Activated naive CD4-positive, alpha-beta T cell treated with anti-CD3 and anti-CD28 coated beads, Interleukin-2, amount 10 ng/mL, durations not matched to agents 7 days and 5 days (primary cell): ENCODE results near the gene TPGS1.

Experiments
- CTCF ChIA-PET: fragments of 350-600 bp; sonication (Branson Sonifier 250); formaldehyde crosslinking; loops from one replicate; lab custom pipeline; 2021; ENCODE audit warnings: antibody characterized with exemption; lab: Charles Lee
- DNase-seq: peaks from one replicate; pipeline ENCODE4 v3.0.0-alpha.2; 2020
- H3K27ac Mint-ChIP-seq: one replicate; pipeline ENCODE4 v1.8.0; 2021; ENCODE audit warnings: mild to moderate bottlenecking, moderate library complexity, mixed read lengths
- H3K27me3 Mint-ChIP-seq: one replicate; pipeline ENCODE4 v1.8.0; 2021; ENCODE audit warnings: mild to moderate bottlenecking, mixed read lengths
- H3K36me3 Mint-ChIP-seq: one replicate; pipeline ENCODE4 v1.8.0; 2021; ENCODE audit warnings: mixed read lengths
- H3K4me1 Mint-ChIP-seq: one replicate; pipeline ENCODE4 v1.8.0; 2021; ENCODE audit warnings: mixed read lengths
- H3K4me3 Mint-ChIP-seq: one replicate; pipeline ENCODE4 v1.8.0; 2021; ENCODE audit warnings: mild to moderate bottlenecking, moderate library complexity, mixed read lengths
- H3K9me3 Mint-ChIP-seq: one replicate; pipeline ENCODE4 v1.8.0; 2021; ENCODE audit warnings: mixed read lengths

The TPGS1 gene

GRCh38 chr19:496986-497385, 10.3 kb upstream of the TPGS1 start:
- H3K9me3 Mint-ChIP-seq, result peaks cover 7% of the 10 kb centered on the region
- DNase-seq, result no peak
- CTCF ChIA-PET, result no interaction called here
- peaks cover 67% of the 10 kb centered on the region for H3K27me3 Mint-ChIP-seq
- peaks cover 9% of the 10 kb centered on the region for H3K4me1 Mint-ChIP-seq
- H3K36me3 Mint-ChIP-seq, result no peaks in the 10 kb centered on the region
- H3K4me3 Mint-ChIP-seq, result no peak overlapping the region
- no peak overlapping the region for H3K27ac Mint-ChIP-seq

GRCh38 chr19:497491-497868, 9.8 kb upstream of the TPGS1 start:
- Mint-ChIP-seq H3K27ac (no peak overlapping the region), H3K9me3 (peaks cover 8% of the 10 kb centered on the region), H3K4me1 (peaks cover 11% of the 10 kb centered on the region), H3K27me3 (peaks cover 68% of the 10 kb centered on the region), H3K4me3 (no peak overlapping the region), H3K36me3 (no peaks in the 10 kb centered on the region)
- CTCF ChIA-PET, result interaction anchor here (0.6 kb wide), 1 partner anchor 214 kb away, joined by 3 read pairs; no protein-coding TSS in a partner anchor
- no peak for DNase-seq

DNA sequence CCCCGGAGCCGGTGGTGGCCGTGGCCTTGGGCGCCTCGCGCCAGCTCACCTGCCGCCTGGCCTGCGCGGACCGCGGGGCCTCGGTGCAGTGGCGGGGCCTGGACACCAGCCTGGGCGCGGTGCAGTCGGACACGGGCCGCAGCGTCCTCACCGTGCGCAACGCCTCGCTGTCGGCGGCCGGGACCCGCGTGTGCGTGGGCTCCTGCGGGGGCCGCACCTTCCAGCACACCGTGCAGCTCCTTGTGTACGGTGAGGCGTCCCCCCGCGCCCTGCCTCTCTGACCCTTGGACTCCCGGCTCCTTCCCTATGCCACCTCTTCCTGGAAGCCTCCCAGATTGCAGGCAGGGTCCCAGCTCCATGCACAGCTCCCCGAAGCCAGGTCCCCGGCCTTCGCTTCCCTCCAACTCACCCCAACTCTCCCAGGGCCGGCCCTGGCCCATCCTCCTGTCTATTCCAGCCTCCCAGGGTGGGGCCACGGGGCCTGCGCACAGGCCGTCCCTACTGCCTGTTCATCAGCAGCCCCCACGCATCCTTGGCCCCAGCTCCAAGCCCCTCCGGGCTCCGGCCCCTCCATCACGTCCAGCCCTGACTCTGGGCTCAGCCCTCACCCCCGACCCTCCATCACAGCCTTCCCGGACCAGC, 9.3 kb upstream of the TPGS1 start:
- CTCF ChIA-PET, result interaction anchor here (0.6 kb wide), 1 partner anchor 214 kb away, joined by 3 read pairs; no protein-coding TSS in a partner anchor
- Mint-ChIP-seq H3K4me3 (no peak overlapping the region), H3K27me3 (peaks cover 68% of the 10 kb centered on the region), H3K27ac (no peak overlapping the region), H3K9me3 (peaks cover 8% of the 10 kb centered on the region), H3K36me3 (no peaks in the 10 kb centered on the region), H3K4me1 (peaks cover 16% of the 10 kb centered on the region)
- no peak for DNase-seq

DNA sequence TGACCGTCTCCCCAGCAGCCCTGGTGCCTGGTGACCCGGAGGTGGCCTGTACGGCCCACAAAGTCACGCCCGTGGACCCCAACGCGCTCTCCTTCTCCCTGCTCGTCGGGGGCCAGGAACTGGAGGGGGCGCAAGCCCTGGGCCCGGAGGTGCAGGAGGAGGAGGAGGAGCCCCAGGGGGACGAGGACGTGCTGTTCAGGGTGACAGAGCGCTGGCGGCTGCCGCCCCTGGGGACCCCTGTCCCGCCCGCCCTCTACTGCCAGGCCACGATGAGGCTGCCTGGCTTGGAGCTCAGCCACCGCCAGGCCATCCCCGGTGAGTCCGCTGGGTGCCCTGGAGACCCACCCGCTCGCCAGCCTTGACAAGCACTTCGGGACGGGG, 8.8 kb upstream of the TPGS1 start:
- peaks cover 7% of the 10 kb centered on the region for H3K9me3 Mint-ChIP-seq
- H3K36me3 Mint-ChIP-seq, result no peaks in the 10 kb centered on the region
- no peak for DNase-seq
- H3K4me1 Mint-ChIP-seq, result peaks cover 17% of the 10 kb centered on the region
- CTCF ChIA-PET, result no interaction called here
- H3K27ac Mint-ChIP-seq, result no peak overlapping the region
- H3K4me3 Mint-ChIP-seq, result no peak overlapping the region
- H3K27me3 Mint-ChIP-seq, result peaks cover 68% of the 10 kb centered on the region

DNA sequence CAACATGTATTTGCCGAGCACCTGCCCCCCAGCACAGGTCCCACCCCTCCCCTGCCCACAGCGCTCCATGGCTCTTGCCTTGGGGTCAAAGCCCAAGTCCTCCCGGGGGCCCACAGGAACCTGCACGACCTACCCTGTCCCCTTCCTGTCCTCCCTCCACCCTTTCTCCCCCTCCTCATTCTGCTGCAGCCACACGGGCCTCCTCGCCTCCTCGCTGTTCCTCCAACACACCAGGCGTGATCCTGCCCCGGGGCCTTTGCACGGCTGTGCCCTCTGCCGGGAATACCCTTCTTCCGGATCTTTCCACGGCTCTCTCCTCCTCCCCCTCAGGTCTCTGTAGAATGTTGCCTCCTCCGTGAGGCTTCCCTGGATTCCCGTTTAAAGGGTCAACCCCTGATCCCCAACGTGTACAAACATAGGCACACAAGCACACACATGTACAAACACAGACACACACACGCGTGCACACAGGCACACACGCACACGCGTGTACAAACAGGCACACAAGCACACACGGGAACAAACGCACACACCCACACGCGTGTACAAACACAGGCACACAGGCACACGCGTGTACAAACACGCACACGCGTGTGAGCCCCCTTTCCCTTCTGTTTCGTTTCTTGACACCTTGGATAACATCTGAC, 8.2 kb upstream of the TPGS1 start:
- no peak overlapping the region for H3K27ac Mint-ChIP-seq
- peaks cover 64% of the 10 kb centered on the region for H3K27me3 Mint-ChIP-seq
- DNase-seq, result no peak
- no peak overlapping the region for H3K4me3 Mint-ChIP-seq
- CTCF ChIA-PET, result no interaction called here
- peaks cover 3% of the 10 kb centered on the region for H3K9me3 Mint-ChIP-seq
- no peaks in the 10 kb centered on the region for H3K36me3 Mint-ChIP-seq
- H3K4me1 Mint-ChIP-seq, result peaks cover 14% of the 10 kb centered on the region

DNA sequence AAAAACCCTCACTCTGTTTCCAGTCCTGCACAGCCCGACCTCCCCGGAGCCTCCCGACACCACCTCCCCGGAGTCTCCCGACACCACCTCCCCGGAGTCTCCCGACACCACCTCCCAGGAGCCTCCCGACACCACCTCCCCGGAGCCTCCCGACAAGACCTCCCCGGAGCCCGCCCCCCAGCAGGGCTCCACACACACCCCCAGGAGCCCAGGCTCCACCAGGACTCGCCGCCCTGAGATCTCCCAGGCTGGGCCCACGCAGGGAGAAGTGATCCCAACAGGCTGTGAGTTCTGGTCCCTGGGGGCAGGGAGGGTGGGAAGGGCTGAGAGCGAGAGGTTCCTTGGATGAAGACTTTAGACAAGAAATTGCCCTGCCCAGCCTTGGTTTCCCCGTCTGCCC, 5.7 kb upstream of the TPGS1 start:
- no peak for DNase-seq
- no peaks in the 10 kb centered on the region for H3K36me3 Mint-ChIP-seq
- peaks cover 43% of the 10 kb centered on the region for H3K27me3 Mint-ChIP-seq
- H3K27ac Mint-ChIP-seq, result no peak overlapping the region
- peaks cover 3% of the 10 kb centered on the region for H3K9me3 Mint-ChIP-seq
- CTCF ChIA-PET, result no interaction called here
- no peak overlapping the region for H3K4me3 Mint-ChIP-seq
- H3K4me1 Mint-ChIP-seq, result peaks cover 24% of the 10 kb centered on the region

DNA sequence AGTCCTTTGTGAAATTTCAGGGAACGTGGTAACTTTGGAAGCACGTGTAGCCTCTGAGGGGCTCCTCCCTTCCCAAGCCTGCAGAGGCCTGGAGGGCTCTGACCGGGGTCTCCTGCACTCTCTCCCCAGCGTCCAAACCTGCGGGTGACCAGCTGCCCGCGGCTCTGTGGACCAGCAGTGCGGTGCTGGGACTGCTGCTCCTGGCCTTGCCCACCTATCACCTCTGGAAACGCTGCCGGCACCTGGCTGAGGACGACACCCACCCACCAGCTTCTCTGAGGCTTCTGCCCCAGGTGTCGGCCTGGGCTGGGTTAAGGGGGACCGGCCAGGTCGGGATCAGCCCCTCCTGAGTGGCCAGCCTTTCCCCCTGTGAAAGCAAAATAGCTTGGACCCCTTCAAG, 2.7 kb upstream of the TPGS1 start:
- H3K4me3 Mint-ChIP-seq, result no peak overlapping the region
- H3K9me3 Mint-ChIP-seq, result peaks cover 3% of the 10 kb centered on the region
- no peak overlapping the region for H3K27ac Mint-ChIP-seq
- peaks cover 16% of the 10 kb centered on the region for H3K27me3 Mint-ChIP-seq
- peaks cover 4% of the 10 kb centered on the region for H3K36me3 Mint-ChIP-seq
- CTCF ChIA-PET, result interaction anchor here (0.8 to 3.5 kb wide), 2 partner anchors 10 to 14 kb away, joined by 3 to 18 read pairs; partner anchors contain the start of gene MADCAM1
- no peak for DNase-seq
- peaks cover 37% of the 10 kb centered on the region for H3K4me1 Mint-ChIP-seq

GRCh38 chr19:506404-507285, 652 bp upstream of the TPGS1 start:
- Mint-ChIP-seq H3K4me1 (peaks cover 51% of the 10 kb centered on the region), H3K36me3 (peaks cover 7% of the 10 kb centered on the region), H3K27ac (peak overlapping the region; percentile 98), H3K4me3 (peak overlapping the region; percentile 90), H3K27me3 (peaks cover 4% of the 10 kb centered on the region), H3K9me3 (peaks cover 3% of the 10 kb centered on the region)
- peak; percentile 96 for DNase-seq
- CTCF ChIA-PET, result interaction anchor here (0.7 to 3.5 kb wide), 9 partner anchors 12 to 211 kb away, joined by 3 to 18 read pairs (median 4); partner anchors contain the start of genes CDC34 and MADCAM1

GRCh38 chr19:508204-509150, 1.2 kb downstream of the TPGS1 start:
- Mint-ChIP-seq H3K9me3 (no peaks in the 10 kb centered on the region), H3K4me3 (peak overlapping the region; percentile 90), H3K4me1 (peaks cover 52% of the 10 kb centered on the region), H3K27ac (peak overlapping the region; percentile 98), H3K27me3 (no peaks in the 10 kb centered on the region), H3K36me3 (peaks cover 7% of the 10 kb centered on the region)
- CTCF ChIA-PET, result interaction anchor here (0.7 to 3.5 kb wide), 2 partner anchors 22 to 214 kb away, joined by 3 to 71 read pairs; partner anchors contain the start of gene CDC34
- no peak for DNase-seq

GRCh38 chr19:510606-511100, 3.4 kb downstream of the TPGS1 start:
- Mint-ChIP-seq H3K4me3 (peak overlapping the region; percentile 69), H3K9me3 (no peaks in the 10 kb centered on the region), H3K4me1 (peaks cover 54% of the 10 kb centered on the region), H3K27ac (peak overlapping the region; percentile 94), H3K36me3 (peaks cover 13% of the 10 kb centered on the region), H3K27me3 (no peaks in the 10 kb centered on the region)
- DNase-seq, result peak; percentile 96
- CTCF ChIA-PET, result interaction anchor here (0.6 to 3.5 kb wide), 19 partner anchors 10 to 340 kb away, joined by 3 to 71 read pairs (median 5); partner anchors contain the start of genes BSG and CDC34

- CTCF ChIA-PET, result interaction anchor here (0.6 to 3.5 kb wide), 19 partner anchors 9 to 340 kb away, joined by 3 to 71 read pairs (median 5); partner anchors contain the start of genes BSG and CDC34
- peaks cover 51% of the 10 kb centered on the region for H3K4me1 Mint-ChIP-seq
- H3K27ac Mint-ChIP-seq, result peak overlapping the region; percentile 94
- H3K36me3 Mint-ChIP-seq, result peaks cover 13% of the 10 kb centered on the region
- H3K9me3 Mint-ChIP-seq, result no peaks in the 10 kb centered on the region
- peak overlapping the region; percentile 69 for H3K4me3 Mint-ChIP-seq
- H3K27me3 Mint-ChIP-seq, result no peaks in the 10 kb centered on the region
- peak; percentile 95 for DNase-seq
These were observed 4.0 kb downstream of the TPGS1 start for GRCh38 chr19:511101-511851.

- H3K4me1 Mint-ChIP-seq, result peaks cover 52% of the 10 kb centered on the region
- peak overlapping the region; percentile 94 for H3K27ac Mint-ChIP-seq
- H3K27me3 Mint-ChIP-seq, result peaks cover 4% of the 10 kb centered on the region
- H3K9me3 Mint-ChIP-seq, result no peaks in the 10 kb centered on the region
- no peak overlapping the region for H3K4me3 Mint-ChIP-seq
- H3K36me3 Mint-ChIP-seq, result peaks cover 13% of the 10 kb centered on the region
- CTCF ChIA-PET, result interaction anchor here (3.4 kb wide), 1 partner anchor 8 kb away, joined by 18 read pairs; no protein-coding TSS in a partner anchor
- no peak for DNase-seq
These were observed 5.5 kb downstream of the TPGS1 start for GRCh38 chr19:512547-513365.
